Activated effector memory CD4-positive, alpha-beta T cell treated with anti-CD3 and anti-CD28 coated beads, Interleukin-2, amount 50 U/mL, for 16 hours (primary cell): Measurements from ENCODE around the gene ATF6.

Experiments used
- DNase-seq: peaks from one replicate; pipeline ENCODE4 v3.0.0-alpha.2; 2020

ATF6 gene

GRCh38 chr1:161905269-161905884 is 139.3 kb downstream of the ATF6 start:
- no peak for DNase-seq

- DNase-seq: no peak
These were observed 141.1 kb downstream of the ATF6 start for GRCh38 chr1:161907265-161907664.

- no peak for DNase-seq
These were observed 142.1 kb downstream of the ATF6 start for GRCh38 chr1:161908264-161908663.

- no peak for DNase-seq
These were observed 144.5 kb downstream of the ATF6 start for GRCh38 chr1:161910604-161911003.

- DNase-seq: no peak
These were observed 147.5 kb downstream of the ATF6 start for GRCh38 chr1:161913482-161914140.

GRCh38 chr1:161914595-161914994 is 148.5 kb downstream of the ATF6 start:
- DNase-seq: no peak

- no peak for DNase-seq
These were observed 149.0 kb downstream of the ATF6 start for GRCh38 chr1:161915051-161915503.

- no peak for DNase-seq
These were observed 149.9 kb downstream of the ATF6 start for GRCh38 chr1:161915978-161916377.

- DNase-seq: no peak
These were observed 153.1 kb downstream of the ATF6 start for GRCh38 chr1:161919229-161919628.

GRCh38 chr1:161921491-161921890 is 155.4 kb downstream of the ATF6 start:
- no peak for DNase-seq

GRCh38 chr1:161921990-161922389 is 155.9 kb downstream of the ATF6 start:
- DNase-seq: no peak

- DNase-seq: no peak
These were observed 161.9 kb downstream of the ATF6 start for GRCh38 chr1:161928056-161928455.

- DNase-seq: no peak
These were observed 163.0 kb downstream of the ATF6 start for GRCh38 chr1:161929137-161929536.

- no peak for DNase-seq
These were observed 163.9 kb downstream of the ATF6 start for GRCh38 chr1:161930064-161930463.

GRCh38 chr1:161932668-161933067 is 166.5 kb downstream of the ATF6 start:
- DNase-seq: no peak

GRCh38 chr1:161933592-161934588 is 167.8 kb downstream of the ATF6 start:
- peak; percentile 63 for DNase-seq

GRCh38 chr1:161935264-161935663 is 169.1 kb downstream of the ATF6 start:
- DNase-seq: no peak

GRCh38 chr1:161936786-161937185 is 170.7 kb downstream of the ATF6 start:
- DNase-seq: no peak

GRCh38 chr1:161940866-161941591 is 174.9 kb downstream of the ATF6 start:
- no peak for DNase-seq

- no peak for DNase-seq
These were observed 175.8 kb downstream of the ATF6 start for GRCh38 chr1:161941726-161942436.

GRCh38 chr1:161943737-161944136 is 177.6 kb downstream of the ATF6 start:
- no peak for DNase-seq

GRCh38 chr1:161944381-161944780 is 178.3 kb downstream of the ATF6 start:
- no peak for DNase-seq
